Measurements from ENCODE around the gene ANKRD40.

The ANKRD40 gene

DNA sequence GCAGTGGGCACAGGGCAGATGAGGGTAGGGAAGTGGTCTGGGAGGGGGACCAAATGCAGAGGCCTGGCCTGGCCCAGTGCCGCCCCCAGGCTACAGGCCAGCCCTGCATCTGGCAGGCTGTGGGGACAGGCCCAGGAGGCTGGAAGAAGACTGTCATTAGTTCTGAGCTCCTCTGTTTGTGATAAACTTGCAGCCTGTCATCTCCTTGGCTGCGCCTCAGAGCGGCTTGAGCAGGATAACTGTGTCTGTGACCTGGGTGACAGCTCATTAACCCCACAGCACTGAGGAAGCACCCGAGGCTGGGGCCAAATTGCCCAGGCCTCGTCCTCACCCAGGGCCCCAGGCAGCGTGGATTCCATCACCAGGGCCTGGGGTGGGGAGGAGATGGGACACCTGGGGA lies 49.1 kb downstream of the ANKRD40 start:
- Histone ChIP-seq H3K27me3 (ENCODE audit: control insufficient read depth, low read length) (no peaks in the 10 kb centered on the region), H3K4me3 (ENCODE audit: low read length) (no peak overlapping the region), H3K4me1 (ENCODE audit: control insufficient read depth, low read length) (no peaks in the 10 kb centered on the region), H3K36me3 (ENCODE audit: control insufficient read depth, low read length) (no peaks in the 10 kb centered on the region), H3K79me2 (ENCODE audit: control insufficient read depth, low read length) (no peaks in the 10 kb centered on the region), H3K27ac (ENCODE audit: low read depth, low read length) (no peak overlapping the region), H3K9me2 (replicated peaks; ENCODE audit: control insufficient read depth, low read length) (no peaks in the 10 kb centered on the region), H3K9me3 (ENCODE audit: control insufficient read depth, insufficient read depth, low read length) (no peaks in the 10 kb centered on the region), H3F3A (ENCODE audit: control insufficient read depth, insufficient read depth) (no peaks in the 10 kb centered on the region), H3K4me2 (ENCODE audit: low read length) (no peak overlapping the region), H4K20me1 (ENCODE audit: control insufficient read depth, insufficient read depth, low read depth, low read length) (no peaks in the 10 kb centered on the region)
- no peak for TF ChIP-seq CTCF (IDR thresholded peaks at IDR 0.05; ENCODE audit: low read depth, low read length, poor library complexity, severe bottlenecking)
- no peak for TF ChIP-seq EZH2phosphoT487 (IDR thresholded peaks at IDR 0.05; ENCODE audit: borderline replicate concordance, low read length)

DNA sequence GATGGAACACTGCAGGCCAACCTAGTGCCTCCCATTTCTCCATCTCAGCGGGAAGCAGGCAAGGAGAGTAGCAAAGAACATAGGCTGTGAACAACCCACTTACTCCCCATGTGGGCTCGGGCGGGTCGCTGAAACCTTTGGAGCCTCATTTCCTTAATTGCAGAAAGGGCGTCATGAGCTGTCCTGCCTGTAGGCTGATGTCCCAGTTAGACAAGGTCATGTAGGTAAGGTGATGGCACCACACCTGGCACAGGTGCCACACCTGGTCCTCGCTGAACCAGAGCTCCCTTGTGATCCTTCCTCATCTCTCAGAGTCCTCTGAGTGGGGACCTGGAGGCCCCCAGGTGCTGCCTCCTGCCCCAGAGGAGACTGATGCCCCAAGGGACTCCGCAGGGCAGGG lies 50.1 kb downstream of the ANKRD40 start:
- H3F3A ChIP-seq (ENCODE audit: control insufficient read depth, insufficient read depth), result no peaks in the 10 kb centered on the region

DNA sequence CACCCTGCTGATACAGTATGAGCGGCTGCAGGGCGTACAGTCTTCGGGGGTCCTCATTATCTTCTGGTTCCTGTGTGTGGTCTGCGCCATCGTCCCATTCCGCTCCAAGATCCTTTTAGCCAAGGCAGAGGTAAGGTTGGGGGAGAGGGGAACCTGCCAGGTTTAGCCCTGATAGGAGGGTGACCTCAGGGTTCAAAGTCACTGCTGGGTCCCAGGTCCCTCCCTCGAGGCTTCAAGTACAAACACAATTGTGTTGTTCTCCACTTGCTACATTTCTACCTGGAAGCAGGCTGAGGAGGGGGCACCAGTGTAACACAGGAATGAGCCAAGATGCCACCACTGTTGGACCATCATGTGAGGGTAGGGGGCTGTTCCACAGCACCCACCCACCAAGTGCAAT lies 50.7 kb downstream of the ANKRD40 start:
- Histone ChIP-seq H3K4me3 (ENCODE audit: low read length) (no peak overlapping the region), H3K4me2 (ENCODE audit: low read length) (no peak overlapping the region), H3K9me2 (replicated peaks; ENCODE audit: control insufficient read depth, low read length) (no peaks in the 10 kb centered on the region), H3K27me3 (ENCODE audit: control insufficient read depth, low read length) (peaks cover 4% of the 10 kb centered on the region; the same call in 1 of the 2 replicates), H3F3A (ENCODE audit: control insufficient read depth, insufficient read depth) (no peaks in the 10 kb centered on the region), H3K9me3 (ENCODE audit: control insufficient read depth, insufficient read depth, low read length) (peaks cover 5% of the 10 kb centered on the region), H3K4me1 (ENCODE audit: control insufficient read depth, low read length) (no peaks in the 10 kb centered on the region), H3K79me2 (ENCODE audit: control insufficient read depth, low read length) (no peaks in the 10 kb centered on the region), H3K27ac (ENCODE audit: low read depth, low read length) (no peak overlapping the region), H3K36me3 (ENCODE audit: control insufficient read depth, low read length) (no peaks in the 10 kb centered on the region), H4K20me1 (ENCODE audit: control insufficient read depth, insufficient read depth, low read depth, low read length) (no peaks in the 10 kb centered on the region)
- TF ChIP-seq CTCF (IDR thresholded peaks at IDR 0.05; ENCODE audit: low read depth, low read length, poor library complexity, severe bottlenecking) (no peak), EZH2phosphoT487 (IDR thresholded peaks at IDR 0.05; ENCODE audit: borderline replicate concordance, low read length) (no peak)

More for the DNA sequence above, 50.1 kb downstream of the ANKRD40 start:
- TF ChIP-seq CTCF (IDR thresholded peaks at IDR 0.05; ENCODE audit: low read depth, low read length, poor library complexity, severe bottlenecking), result no peak
- TF ChIP-seq EZH2phosphoT487 (IDR thresholded peaks at IDR 0.05; ENCODE audit: borderline replicate concordance, low read length), result no peak
- Histone ChIP-seq H3K4me1 (ENCODE audit: control insufficient read depth, low read length) (no peaks in the 10 kb centered on the region), H3K9me3 (ENCODE audit: control insufficient read depth, insufficient read depth, low read length) (peaks cover 2% of the 10 kb centered on the region), H3K36me3 (ENCODE audit: control insufficient read depth, low read length) (no peaks in the 10 kb centered on the region), H3K27me3 (ENCODE audit: control insufficient read depth, low read length) (peaks cover 2% of the 10 kb centered on the region; the same call in 1 of the 2 replicates), H3K9me2 (replicated peaks; ENCODE audit: control insufficient read depth, low read length) (no peaks in the 10 kb centered on the region), H3K27ac (ENCODE audit: low read depth, low read length) (no peak overlapping the region), H3K4me2 (ENCODE audit: low read length) (no peak overlapping the region), H4K20me1 (ENCODE audit: control insufficient read depth, insufficient read depth, low read depth, low read length) (no peaks in the 10 kb centered on the region), H3K79me2 (ENCODE audit: control insufficient read depth, low read length) (no peaks in the 10 kb centered on the region), H3K4me3 (ENCODE audit: low read length) (no peak overlapping the region)

All from DOHH2 (cell line).